Inferior parietal cortex (tissue), 1 donor: ENCODE results near the gene RAP1GAP2.
A peak's percentile ranks its signal among the peaks of the same experiment; 100 is the strongest.

Experiments used
- DNase-seq: peaks from one replicate; pipeline ENCODE4 v3.0.0-alpha.2; 2016; ENCODE audit errors: extremely low spot score

Gene RAP1GAP2

GRCh38 chr17:2911035-2911754 lies 115.0 kb downstream of the RAP1GAP2 start:
- no peak for DNase-seq

GRCh38 chr17:2911755-2912111 lies 115.5 kb downstream of the RAP1GAP2 start:
- DNase-seq: no peak

GRCh38 chr17:2912754-2913153 lies 116.5 kb downstream of the RAP1GAP2 start:
- DNase-seq: no peak

- DNase-seq: no peak
These were observed 120.2 kb downstream of the RAP1GAP2 start for GRCh38 chr17:2916461-2916860.

GRCh38 chr17:2921443-2921842 lies 125.2 kb downstream of the RAP1GAP2 start:
- DNase-seq: no peak

GRCh38 chr17:2924211-2924610 lies 128.0 kb downstream of the RAP1GAP2 start:
- DNase-seq: no peak

GRCh38 chr17:2925011-2925410 lies 128.8 kb downstream of the RAP1GAP2 start:
- no peak for DNase-seq

- DNase-seq: no peak
These were observed 129.9 kb downstream of the RAP1GAP2 start for GRCh38 chr17:2926019-2926650.

- no peak for DNase-seq
These were observed 132.2 kb downstream of the RAP1GAP2 start for GRCh38 chr17:2928294-2928890.

- no peak for DNase-seq
These were observed 133.8 kb downstream of the RAP1GAP2 start for GRCh38 chr17:2929881-2930533.

GRCh38 chr17:2931876-2932275 lies 135.6 kb downstream of the RAP1GAP2 start:
- no peak for DNase-seq

- DNase-seq: no peak
These were observed 136.7 kb downstream of the RAP1GAP2 start for GRCh38 chr17:2932946-2933345.

- DNase-seq: no peak
These were observed 137.4 kb downstream of the RAP1GAP2 start for GRCh38 chr17:2933606-2934005.

- DNase-seq: no peak
These were observed 139.4 kb downstream of the RAP1GAP2 start for GRCh38 chr17:2935632-2936031.

GRCh38 chr17:2936351-2936750 lies 140.1 kb downstream of the RAP1GAP2 start:
- no peak for DNase-seq

- no peak for DNase-seq
These were observed 140.6 kb downstream of the RAP1GAP2 start for GRCh38 chr17:2936771-2937321.

GRCh38 chr17:2937331-2938003 lies 141.2 kb downstream of the RAP1GAP2 start:
- DNase-seq: no peak

- no peak for DNase-seq
These were observed 143.6 kb downstream of the RAP1GAP2 start for GRCh38 chr17:2939714-2940351.

- peak; percentile 16 for DNase-seq
These were observed 144.1 kb downstream of the RAP1GAP2 start for GRCh38 chr17:2940352-2940751.

GRCh38 chr17:2943981-2944380 lies 147.7 kb downstream of the RAP1GAP2 start:
- DNase-seq: no peak

- no peak for DNase-seq
These were observed 149.1 kb downstream of the RAP1GAP2 start for GRCh38 chr17:2945299-2945698.
